ENCODE data around the gene SPDYE1.
"Not testable (repeated sequence)": the region's sequence is repeated elsewhere in the genome, so short reads cannot be mapped to it uniquely, and the experiment has no call there.

- TF ChIP-seq ZNF274 (IDR thresholded peaks at IDR 0.05; ENCODE audit: low read depth, low read length); YY1 (IDR thresholded peaks at IDR 0.05; ENCODE audit: insufficient read depth, insufficient read length): not testable (repeated sequence)
Observed at GRCh38 chr7:44012081-44012480, 14.4 kb downstream of the SPDYE1 start.

Measured in NT2/D1 (cell line).